ENCODE results near the gene DDO.

The DDO gene

DNA sequence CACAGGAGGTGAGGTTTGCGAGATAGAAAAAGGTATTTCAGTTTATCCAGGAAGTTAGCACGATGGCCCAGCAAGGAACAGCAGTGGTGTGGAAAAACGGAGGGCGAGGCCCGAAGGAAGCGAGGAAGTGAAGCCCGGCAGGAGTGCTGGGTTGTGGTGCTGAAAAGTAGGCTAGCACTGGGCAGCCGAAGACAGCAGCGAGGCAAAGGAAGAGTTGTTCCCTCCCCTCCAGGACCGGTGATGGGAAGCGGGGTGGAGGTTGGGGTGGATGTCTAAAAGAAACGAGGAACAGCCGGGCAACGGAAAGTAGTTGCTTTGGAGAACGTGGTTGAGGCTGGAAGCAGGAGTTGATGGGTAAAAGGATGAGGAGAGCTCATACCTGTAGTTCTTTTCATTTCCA is 58.6 kb downstream of the DDO start:
- Histone ChIP-seq H3K4me1 (ENCODE audit: low read depth, poor library complexity, severe bottlenecking) (no peaks in the 10 kb centered on the region), H4K20me1 (ENCODE audit: insufficient read depth) (no peaks in the 10 kb centered on the region), H3K4me2 (no peak overlapping the region), H3K27me3 (ENCODE audit: insufficient read depth, low read depth) (no peaks in the 10 kb centered on the region), H3K9ac (no peak overlapping the region), H2AFZ (ENCODE audit: low read depth) (no peak overlapping the region), H3K27ac (no peak overlapping the region), H3K4me3 (IDR thresholded peaks at IDR 0.05; ENCODE audit: insufficient read depth, low read depth, low read length) (no peak overlapping the region), H3K79me2 (ENCODE audit: insufficient read depth, low read depth) (no peaks in the 10 kb centered on the region), H3K36me3 (ENCODE audit: insufficient read depth) (no peaks in the 10 kb centered on the region)
- TF ChIP-seq, protein P1, sequence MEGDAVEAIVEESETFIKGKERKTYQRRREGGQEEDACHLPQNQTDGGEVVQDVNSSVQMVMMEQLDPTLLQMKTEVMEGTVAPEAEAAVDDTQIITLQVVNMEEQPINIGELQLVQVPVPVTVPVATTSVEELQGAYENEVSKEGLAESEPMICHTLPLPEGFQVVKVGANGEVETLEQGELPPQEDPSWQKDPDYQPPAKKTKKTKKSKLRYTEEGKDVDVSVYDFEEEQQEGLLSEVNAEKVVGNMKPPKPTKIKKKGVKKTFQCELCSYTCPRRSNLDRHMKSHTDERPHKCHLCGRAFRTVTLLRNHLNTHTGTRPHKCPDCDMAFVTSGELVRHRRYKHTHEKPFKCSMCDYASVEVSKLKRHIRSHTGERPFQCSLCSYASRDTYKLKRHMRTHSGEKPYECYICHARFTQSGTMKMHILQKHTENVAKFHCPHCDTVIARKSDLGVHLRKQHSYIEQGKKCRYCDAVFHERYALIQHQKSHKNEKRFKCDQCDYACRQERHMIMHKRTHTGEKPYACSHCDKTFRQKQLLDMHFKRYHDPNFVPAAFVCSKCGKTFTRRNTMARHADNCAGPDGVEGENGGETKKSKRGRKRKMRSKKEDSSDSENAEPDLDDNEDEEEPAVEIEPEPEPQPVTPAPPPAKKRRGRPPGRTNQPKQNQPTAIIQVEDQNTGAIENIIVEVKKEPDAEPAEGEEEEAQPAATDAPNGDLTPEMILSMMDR (conservative IDR thresholded peaks at IDR 0.05; ENCODE audit: low read depth, low read length), result no peak

DNA sequence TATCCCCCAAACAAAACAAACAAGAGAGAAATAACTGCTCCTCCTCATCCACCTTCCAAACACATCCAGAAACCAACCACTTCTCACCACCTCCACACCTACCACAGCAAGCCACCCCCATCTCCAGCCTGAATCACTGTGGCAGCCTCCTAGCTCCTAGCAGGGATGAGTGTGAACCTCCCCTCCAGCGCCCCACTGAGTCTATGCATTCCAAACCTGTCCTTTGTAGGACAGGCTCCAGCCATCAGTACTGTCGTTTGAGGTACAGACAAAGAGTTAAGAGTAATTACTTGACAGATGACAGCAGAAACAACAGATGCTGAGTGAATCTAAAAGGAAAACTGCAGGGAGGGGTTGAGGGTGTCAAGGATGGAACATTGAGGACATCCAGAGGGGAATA is 59.6 kb downstream of the DDO start:
- no peak overlapping the region for H3K4me3 ChIP-seq (IDR thresholded peaks at IDR 0.05; ENCODE audit: insufficient read depth, low read depth, low read length)
- H4K20me1 ChIP-seq (ENCODE audit: insufficient read depth), result no peaks in the 10 kb centered on the region
- H3K36me3 ChIP-seq (ENCODE audit: insufficient read depth), result no peaks in the 10 kb centered on the region
- TF ChIP-seq, protein P1 (conservative IDR thresholded peaks at IDR 0.05; ENCODE audit: low read depth, low read length), result no peak
- no peaks in the 10 kb centered on the region for H3K4me1 ChIP-seq (ENCODE audit: low read depth, poor library complexity, severe bottlenecking)
- no peaks in the 10 kb centered on the region for H3K27me3 ChIP-seq (ENCODE audit: insufficient read depth, low read depth)
- no peaks in the 10 kb centered on the region for H3K79me2 ChIP-seq (ENCODE audit: insufficient read depth, low read depth)
- H3K4me2 ChIP-seq, result no peak overlapping the region
- no peak overlapping the region for H2AFZ ChIP-seq (ENCODE audit: low read depth)
- H3K9ac ChIP-seq, result no peak overlapping the region
- no peak overlapping the region for H3K27ac ChIP-seq

DNA sequence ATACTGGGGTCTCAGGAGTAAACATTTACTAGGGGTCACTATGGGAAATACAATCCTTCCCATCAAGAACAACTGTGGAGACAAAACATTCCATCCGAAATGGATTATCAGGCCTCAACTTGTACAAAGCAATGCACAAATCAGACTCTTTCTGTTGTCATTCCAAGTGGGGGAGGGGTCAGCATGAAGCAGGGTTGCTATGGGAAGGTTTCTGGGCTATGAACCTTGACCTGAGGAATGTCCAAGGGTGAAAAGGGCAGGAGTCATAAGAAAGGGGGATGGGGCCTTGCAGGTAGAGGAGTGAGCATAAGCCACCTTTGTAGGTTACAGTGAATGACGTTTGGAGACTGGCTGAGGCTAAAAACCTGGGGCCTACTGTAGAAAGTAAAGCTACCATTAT is 60.4 kb downstream of the DDO start:
- no peak overlapping the region for H3K4me2 ChIP-seq
- no peaks in the 10 kb centered on the region for H3K27me3 ChIP-seq (ENCODE audit: insufficient read depth, low read depth)
- H3K27ac ChIP-seq, result no peak overlapping the region
- no peaks in the 10 kb centered on the region for H3K4me1 ChIP-seq (ENCODE audit: low read depth, poor library complexity, severe bottlenecking)
- H3K79me2 ChIP-seq (ENCODE audit: insufficient read depth, low read depth), result no peaks in the 10 kb centered on the region
- TF ChIP-seq, protein P1 (conservative IDR thresholded peaks at IDR 0.05; ENCODE audit: low read depth, low read length), result no peak
- H3K9ac ChIP-seq, result no peak overlapping the region
- H2AFZ ChIP-seq (ENCODE audit: low read depth), result no peak overlapping the region
- no peaks in the 10 kb centered on the region for H3K36me3 ChIP-seq (ENCODE audit: insufficient read depth)
- no peaks in the 10 kb centered on the region for H4K20me1 ChIP-seq (ENCODE audit: insufficient read depth)
- H3K4me3 ChIP-seq (IDR thresholded peaks at IDR 0.05; ENCODE audit: insufficient read depth, low read depth, low read length), result no peak overlapping the region

DNA sequence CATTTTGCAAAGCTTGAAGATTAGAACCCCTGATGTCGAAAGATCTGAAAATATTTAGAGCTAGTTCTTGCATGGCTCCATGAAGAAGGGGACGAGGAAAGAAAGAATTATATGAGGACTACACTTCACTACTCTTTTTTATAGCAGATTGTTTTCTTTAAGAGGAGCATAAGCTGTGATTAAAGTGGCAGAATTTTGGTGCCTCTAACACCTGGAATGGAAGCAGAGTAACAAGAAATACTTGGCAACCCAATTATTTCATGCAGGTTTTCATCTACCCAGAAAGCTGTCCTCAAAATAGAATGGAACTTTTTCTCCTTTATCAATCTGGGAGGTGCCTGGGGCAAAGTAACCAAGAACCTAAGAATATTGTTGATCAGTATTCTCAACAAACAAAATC is 61.2 kb downstream of the DDO start:
- no peaks in the 10 kb centered on the region for H4K20me1 ChIP-seq (ENCODE audit: insufficient read depth)
- no peaks in the 10 kb centered on the region for H3K4me1 ChIP-seq (ENCODE audit: low read depth, poor library complexity, severe bottlenecking)
- TF ChIP-seq, protein P1 (conservative IDR thresholded peaks at IDR 0.05; ENCODE audit: low read depth, low read length), result no peak
- no peaks in the 10 kb centered on the region for H3K36me3 ChIP-seq (ENCODE audit: insufficient read depth)
- no peak overlapping the region for H3K4me2 ChIP-seq
- no peak overlapping the region for H2AFZ ChIP-seq (ENCODE audit: low read depth)
- H3K27ac ChIP-seq, result no peak overlapping the region
- no peak overlapping the region for H3K9ac ChIP-seq
- no peaks in the 10 kb centered on the region for H3K79me2 ChIP-seq (ENCODE audit: insufficient read depth, low read depth)
- H3K27me3 ChIP-seq (ENCODE audit: insufficient read depth, low read depth), result no peaks in the 10 kb centered on the region
- no peak overlapping the region for H3K4me3 ChIP-seq (IDR thresholded peaks at IDR 0.05; ENCODE audit: insufficient read depth, low read depth, low read length)

Measured in KMS-11 (cell line).